Left ventricle myocardium inferior (tissue), 1 donor: ENCODE data around the gene SLX9. TPM values are rescaled to one million over a fixed set of nuclear protein-coding genes. Genes with fewer than 3 reads are reported as not detected.

ENCODE experiments used
- DNase-seq: peaks from one replicate; pipeline ENCODE4 v3.0.0-alpha.2; 2020
- H3K27ac ChIP-seq: fragments of 200-600 bp; replicated peaks from 2 replicates; pipeline ENCODE4 v1.8.0; 2021
- H3K27me3 ChIP-seq: fragments of 200-600 bp; 2 replicates; pipeline ENCODE4 v1.8.0; 2021; ENCODE audit warnings: low read depth
- H3K36me3 ChIP-seq: fragments of 200-600 bp; 2 replicates; pipeline ENCODE4 v1.8.0; 2021
- H3K4me1 ChIP-seq: fragments of 200-600 bp; 2 replicates; pipeline ENCODE4 v1.8.0; 2021
- H3K4me3 ChIP-seq: fragments of 200-600 bp; 2 replicates; pipeline ENCODE4 v1.8.0; 2021; ENCODE audit warnings: mild to moderate bottlenecking, moderate library complexity
- H3K9me3 ChIP-seq: fragments of 200-600 bp; replicated peaks from 2 replicates; pipeline ENCODE4 v1.8.0; 2021
- intact Hi-C: fragments of 100-400 bp; cut with micrococcal nuclease; formaldehyde crosslinking; loops from one replicate; pipeline ENCODE4 v1.11.0; 2022
- total RNA-seq: library from RNA; stranded (reverse); fragmentation: NEBNext Ultra II Directional; extraction: Animal tissue kit (Norgen Biotek cat#: 25700); gene quantifications from one replicate; pipeline ENCODE4 v1.2.1, GENCODE V29; 2021
- TF ChIP-seq, protein P1 (sequence below): fragments of 200-600 bp; IDR thresholded peaks from 2 replicates; pipeline ENCODE4 v1.8.0; 2021; ENCODE audit warnings: antibody characterized with exemption, mild to moderate bottlenecking, borderline replicate concordance
- donor health status: DM: no; HTN: yes; CAD: no; lungs with severe emphysema.

Gene SLX9
- total RNA-seq, 1 donor from 2014 or later = 70.7 TPM

DNA sequence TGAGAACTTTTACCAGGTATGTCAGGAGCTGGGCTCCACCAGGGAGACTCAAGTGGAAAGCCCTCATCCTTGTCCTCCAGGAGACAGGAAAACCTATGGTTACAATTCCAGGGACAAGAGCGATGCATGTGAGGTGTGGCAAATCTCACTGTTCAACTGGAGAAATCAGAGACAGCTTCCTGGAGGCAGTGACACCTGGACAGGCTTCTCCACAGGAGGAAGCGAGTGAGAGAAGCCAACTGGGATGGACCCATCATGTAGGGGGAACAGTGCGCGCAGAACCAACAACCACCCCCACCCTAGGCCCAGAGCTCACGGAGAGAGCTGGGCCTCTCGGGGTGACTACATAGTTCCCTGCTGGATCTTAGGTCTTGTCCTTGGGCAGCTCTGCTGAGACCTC, 5.6 kb upstream of the SLX9 start:
- H3K27ac ChIP-seq = no peak overlapping the region
- no peak overlapping the region for H3K4me3 ChIP-seq
- TF ChIP-seq, protein P1, sequence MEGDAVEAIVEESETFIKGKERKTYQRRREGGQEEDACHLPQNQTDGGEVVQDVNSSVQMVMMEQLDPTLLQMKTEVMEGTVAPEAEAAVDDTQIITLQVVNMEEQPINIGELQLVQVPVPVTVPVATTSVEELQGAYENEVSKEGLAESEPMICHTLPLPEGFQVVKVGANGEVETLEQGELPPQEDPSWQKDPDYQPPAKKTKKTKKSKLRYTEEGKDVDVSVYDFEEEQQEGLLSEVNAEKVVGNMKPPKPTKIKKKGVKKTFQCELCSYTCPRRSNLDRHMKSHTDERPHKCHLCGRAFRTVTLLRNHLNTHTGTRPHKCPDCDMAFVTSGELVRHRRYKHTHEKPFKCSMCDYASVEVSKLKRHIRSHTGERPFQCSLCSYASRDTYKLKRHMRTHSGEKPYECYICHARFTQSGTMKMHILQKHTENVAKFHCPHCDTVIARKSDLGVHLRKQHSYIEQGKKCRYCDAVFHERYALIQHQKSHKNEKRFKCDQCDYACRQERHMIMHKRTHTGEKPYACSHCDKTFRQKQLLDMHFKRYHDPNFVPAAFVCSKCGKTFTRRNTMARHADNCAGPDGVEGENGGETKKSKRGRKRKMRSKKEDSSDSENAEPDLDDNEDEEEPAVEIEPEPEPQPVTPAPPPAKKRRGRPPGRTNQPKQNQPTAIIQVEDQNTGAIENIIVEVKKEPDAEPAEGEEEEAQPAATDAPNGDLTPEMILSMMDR = no peak
- peaks cover 36% of the 10 kb centered on the region for H3K4me1 ChIP-seq
- intact Hi-C loops = no loop called here
- H3K27me3 ChIP-seq = peaks cover 63% of the 10 kb centered on the region
- no peak for DNase-seq
- no peaks in the 10 kb centered on the region for H3K9me3 ChIP-seq
- H3K36me3 ChIP-seq = no peaks in the 10 kb centered on the region

DNA sequence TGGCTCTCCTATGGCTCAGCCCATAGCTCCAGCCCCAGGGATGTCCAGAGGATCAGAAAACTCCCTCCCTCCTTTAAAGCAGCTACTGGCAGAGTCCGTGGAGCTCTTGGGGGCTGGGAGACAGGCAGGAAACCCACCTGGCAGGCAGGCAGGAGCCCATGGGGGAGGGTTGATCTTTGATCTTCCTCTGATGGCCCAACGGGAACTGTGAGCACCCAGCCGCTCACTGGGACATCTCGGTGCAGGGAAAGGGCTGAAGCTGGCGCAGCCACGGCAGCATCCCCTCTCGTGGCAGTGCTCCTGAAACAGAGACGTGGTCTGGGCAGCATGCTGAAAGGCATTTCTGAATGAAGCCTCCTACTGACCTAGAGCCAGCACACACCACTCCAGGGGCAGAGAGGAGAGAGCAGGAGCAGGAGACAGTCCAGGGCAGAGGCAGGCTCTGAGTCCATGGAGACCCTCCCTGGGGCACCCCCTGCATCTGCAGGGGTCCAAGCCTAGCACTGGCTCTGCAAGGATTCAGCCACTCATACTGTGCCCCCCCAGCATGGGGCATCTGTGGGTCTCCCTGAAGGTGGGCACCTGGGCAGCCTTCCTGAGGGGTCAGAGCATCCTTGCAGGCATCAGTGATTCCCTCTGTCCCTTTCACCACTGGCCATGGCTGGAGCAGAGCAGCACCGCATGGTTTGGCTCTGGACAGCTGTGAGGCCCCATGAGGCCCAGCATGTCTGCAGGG, 4.9 kb upstream of the SLX9 start:
- Histone ChIP-seq H3K4me3 (no peak overlapping the region), H3K36me3 (no peaks in the 10 kb centered on the region), H3K9me3 (no peaks in the 10 kb centered on the region), H3K27me3 (peaks cover 56% of the 10 kb centered on the region), H3K27ac (no peak overlapping the region), H3K4me1 (peaks cover 42% of the 10 kb centered on the region)
- intact Hi-C loops = no loop called here
- TF ChIP-seq, protein P1 = no peak
- peak; percentile 7 for DNase-seq

DNA sequence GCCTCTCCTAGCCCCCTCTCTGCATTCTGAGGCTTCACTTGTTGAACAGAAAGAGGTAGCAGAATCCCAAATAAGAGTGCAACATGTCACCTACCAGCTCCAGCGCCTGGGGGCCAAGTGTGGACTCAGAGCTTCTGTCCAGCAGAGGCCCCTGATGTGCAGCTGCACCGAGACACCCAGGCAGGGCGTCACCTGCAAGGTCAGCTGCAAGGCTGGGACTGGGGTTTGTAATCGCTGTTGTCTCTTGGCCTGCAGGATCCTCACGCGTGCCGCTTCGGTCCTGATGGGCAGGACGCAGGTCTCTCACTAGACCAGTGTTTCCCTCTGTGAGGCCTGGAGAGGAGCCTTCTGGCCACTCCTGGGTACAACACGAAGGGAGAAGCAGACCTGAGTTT, 4.3 kb upstream of the SLX9 start:
- peak; percentile 11 for DNase-seq
- no peak overlapping the region for H3K4me3 ChIP-seq
- peaks cover 46% of the 10 kb centered on the region for H3K4me1 ChIP-seq
- no peaks in the 10 kb centered on the region for H3K36me3 ChIP-seq
- TF ChIP-seq, protein P1 = no peak
- intact Hi-C loops = no loop called here
- H3K9me3 ChIP-seq = no peaks in the 10 kb centered on the region
- H3K27me3 ChIP-seq = peaks cover 51% of the 10 kb centered on the region
- no peak overlapping the region for H3K27ac ChIP-seq

DNA sequence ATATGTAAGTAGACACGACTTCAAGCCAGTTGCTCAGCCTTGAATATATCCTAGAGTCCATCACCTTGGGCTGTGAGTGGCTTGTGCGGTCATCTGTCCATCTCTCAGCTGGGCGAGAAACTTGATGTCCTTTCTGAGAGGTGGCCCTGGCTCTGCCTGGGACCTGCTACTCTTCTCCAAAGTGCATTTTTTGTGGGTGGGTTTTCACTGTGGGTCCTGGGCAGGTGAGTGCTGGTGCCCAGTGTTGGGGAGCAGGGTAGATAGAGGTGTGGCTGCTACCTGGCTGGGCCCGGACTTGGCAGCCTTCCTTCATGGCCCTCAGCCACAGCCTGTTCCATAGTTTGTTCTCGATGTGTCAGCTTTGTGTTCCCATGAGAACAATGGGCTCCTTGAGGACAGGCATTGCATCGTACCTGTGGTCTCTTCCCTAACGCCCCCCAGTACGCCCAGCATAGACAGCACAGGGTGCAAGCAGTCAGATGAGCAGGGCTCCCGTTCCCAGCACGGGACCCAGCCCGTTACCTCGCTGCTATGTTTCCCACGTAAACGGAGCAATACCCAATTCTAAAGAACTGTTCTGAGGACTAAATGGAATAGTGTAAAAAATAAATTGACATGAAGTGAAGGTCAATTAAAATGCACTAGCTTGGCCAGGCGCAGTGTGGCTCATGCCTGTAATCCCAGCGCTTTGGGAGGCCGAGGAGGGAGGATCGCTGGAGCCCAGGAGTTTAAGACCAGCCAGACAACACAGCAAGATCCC, 877 bp upstream of the SLX9 start:
- intact Hi-C loops = no loop called here
- DNase-seq = no peak
- peak overlapping the region; percentile 92 for H3K27ac ChIP-seq

DNA sequence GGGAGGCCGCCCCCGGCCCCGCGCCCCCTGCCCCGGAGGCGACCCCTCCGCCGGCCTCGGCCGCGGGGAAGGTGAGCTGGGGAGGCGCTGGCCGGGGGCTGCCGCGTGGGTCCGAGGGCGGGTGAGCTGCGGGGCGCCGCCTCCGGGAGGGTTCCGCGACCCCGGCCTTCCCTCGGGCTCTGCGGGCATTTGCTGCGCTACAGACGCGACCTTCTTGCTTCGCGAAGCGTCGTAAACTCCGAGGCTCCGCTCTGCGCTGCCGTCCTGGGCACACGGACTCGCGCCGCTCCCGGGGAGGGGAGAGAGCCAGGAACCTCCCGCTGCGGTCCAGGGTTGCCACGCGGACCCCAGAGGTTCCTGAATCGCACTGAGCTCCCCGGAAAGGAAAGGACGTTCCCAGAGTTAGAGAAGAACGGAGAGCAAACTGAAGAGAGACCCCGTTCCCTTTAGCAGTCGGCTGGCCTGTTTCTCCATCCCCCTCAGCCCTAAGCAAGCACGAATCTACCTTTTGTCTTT, 345 bp downstream of the SLX9 start:
- TF ChIP-seq, protein P1 = no peak
- no peaks in the 10 kb centered on the region for H3K9me3 ChIP-seq
- peaks cover 4% of the 10 kb centered on the region for H3K27me3 ChIP-seq
- H3K4me1 ChIP-seq = peaks cover 62% of the 10 kb centered on the region
- peak overlapping the region; percentile 92 for H3K27ac ChIP-seq
- H3K36me3 ChIP-seq = peaks cover 23% of the 10 kb centered on the region
- intact Hi-C loops = no loop called here
- DNase-seq = no peak
- H3K4me3 ChIP-seq = peak overlapping the region; percentile 99

More for the DNA sequence above, 877 bp upstream of the SLX9 start:
- Histone ChIP-seq H3K27me3 (peaks cover 17% of the 10 kb centered on the region), H3K9me3 (no peaks in the 10 kb centered on the region), H3K4me3 (peak overlapping the region; percentile 99), H3K4me1 (peaks cover 52% of the 10 kb centered on the region), H3K36me3 (peaks cover 11% of the 10 kb centered on the region)
- TF ChIP-seq, protein P1 = no peak
